DND-41 (cell line): ENCODE data around the gene MAP3K9.

ENCODE experiments used
- ATAC-seq: fragments of 200-7000 bp; cut with Tn5 transposase; 3 replicates; pipeline ENCODE4 v1.9.1; 2021; ENCODE audit warnings: low read depth; ENCODE audit not compliant: insufficient read depth
- DNase-seq: peaks from one replicate; pipeline ENCODE4 v3.0.0-alpha.2; 2020
- H2AFZ ChIP-seq: 2 replicates; pipeline ENCODE4 v1.6.0; 2012; ENCODE audit warnings: low read depth, low read length
- H3K27ac ChIP-seq: 2 replicates; pipeline ENCODE4 v1.5.1; 2012; ENCODE audit warnings: low read length, inconsistent platforms
- H3K27me3 ChIP-seq: fragments of 200-600 bp; sonication (generic); 2 replicates; pipeline ENCODE4 v1.6.0; 2012; ENCODE audit warnings: low read length, mild to moderate bottlenecking, inconsistent platforms; ENCODE audit not compliant: insufficient read depth, poor library complexity
- H3K36me3 ChIP-seq: 2 replicates; pipeline ENCODE4 v1.5.1; 2012; ENCODE audit warnings: low read length, inconsistent platforms; ENCODE audit not compliant: insufficient read depth
- H3K4me1 ChIP-seq: 2 replicates; pipeline ENCODE4 v1.5.1; 2012; ENCODE audit warnings: mild to moderate bottlenecking, low read length; ENCODE audit not compliant: insufficient read depth
- H3K4me2 ChIP-seq: 2 replicates; pipeline ENCODE4 v1.6.0; 2012; ENCODE audit warnings: mild to moderate bottlenecking, moderate library complexity, low read length, inconsistent platforms; ENCODE audit not compliant: insufficient read depth
- H3K4me3 ChIP-seq, 2 experiments: fragments of 200-600 bp in 1 of 2; shearing (Covaris generic) in 1 of 2; 2 replicates each; pipeline ENCODE4 v1.5.1; 2012 to 2016; ENCODE audit warnings: inconsistent platforms in 2 of 2, low read length in 2 of 2, mild to moderate bottlenecking in 2 of 2, low read depth in 1 of 2, moderate library complexity in 1 of 2
- H3K79me2 ChIP-seq: 2 replicates; pipeline ENCODE4 v1.6.0; 2012; ENCODE audit warnings: low read length, inconsistent platforms; ENCODE audit not compliant: insufficient read depth
- H3K9ac ChIP-seq: 2 replicates; pipeline ENCODE4 v1.6.0; 2012; ENCODE audit warnings: low read depth, mild to moderate bottlenecking, inconsistent platforms, low read length, moderate library complexity
- H3K9me3 ChIP-seq: 2 replicates; pipeline ENCODE4 v1.5.1; 2012; ENCODE audit warnings: low read length, moderate library complexity, mild to moderate bottlenecking, inconsistent platforms; ENCODE audit not compliant: insufficient read depth, severe bottlenecking
- H4K20me1 ChIP-seq: 2 replicates; pipeline ENCODE4 v1.6.0; 2012; ENCODE audit warnings: low read length; ENCODE audit not compliant: insufficient read depth
- EZH2 ChIP-seq: IDR thresholded peaks from 3 replicates; pipeline ENCODE4 v1.6.1; 2012; ENCODE audit warnings: borderline replicate concordance, low read depth, mild to moderate bottlenecking, moderate library complexity, low read length, inconsistent platforms; ENCODE audit not compliant: severe bottlenecking
- TF ChIP-seq, protein P1 (sequence below): IDR thresholded peaks from 2 replicates; pipeline ENCODE4 v1.5.1; 2012; ENCODE audit warnings: borderline replicate concordance, low read length, moderate library complexity, mild to moderate bottlenecking; ENCODE audit not compliant: poor library complexity, severe bottlenecking; ENCODE audit errors: extremely low read depth

MAP3K9 gene

DNA sequence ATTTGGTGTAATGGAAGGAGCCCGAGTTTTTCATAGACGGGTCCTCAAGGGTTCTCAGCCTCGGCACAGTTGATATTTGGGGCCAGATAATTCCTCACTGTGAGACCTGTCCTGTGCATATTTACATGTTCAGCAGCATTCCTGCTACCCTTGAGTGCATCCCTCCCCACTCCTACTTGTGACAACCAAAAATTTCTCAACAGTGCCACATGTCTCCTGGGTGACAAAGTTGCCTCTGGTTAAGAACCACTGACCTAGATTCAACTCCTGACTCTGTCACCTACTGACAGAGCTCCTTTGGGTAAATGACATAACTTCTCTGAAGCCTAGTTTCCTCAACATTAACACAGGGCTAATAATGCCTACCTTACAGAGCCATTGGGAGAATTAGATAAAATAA, 107.2 kb downstream of the MAP3K9 start:
- Histone ChIP-seq H2AFZ (no peak overlapping the region), H3K9me3 (no peaks in the 10 kb centered on the region), H3K9ac (no peak overlapping the region), H4K20me1 (no peaks in the 10 kb centered on the region), H3K4me1 (no peaks in the 10 kb centered on the region), H3K4me3 (no peak overlapping the region), H3K4me2 (no peak overlapping the region), H3K27me3 (peaks cover 6% of the 10 kb centered on the region), H3K79me2 (no peaks in the 10 kb centered on the region), H3K36me3 (no peaks in the 10 kb centered on the region), H3K27ac (no peak overlapping the region)
- DNase-seq: no peak
- no peak for ATAC-seq
- TF ChIP-seq EZH2: no peak
- TF ChIP-seq, protein P1, sequence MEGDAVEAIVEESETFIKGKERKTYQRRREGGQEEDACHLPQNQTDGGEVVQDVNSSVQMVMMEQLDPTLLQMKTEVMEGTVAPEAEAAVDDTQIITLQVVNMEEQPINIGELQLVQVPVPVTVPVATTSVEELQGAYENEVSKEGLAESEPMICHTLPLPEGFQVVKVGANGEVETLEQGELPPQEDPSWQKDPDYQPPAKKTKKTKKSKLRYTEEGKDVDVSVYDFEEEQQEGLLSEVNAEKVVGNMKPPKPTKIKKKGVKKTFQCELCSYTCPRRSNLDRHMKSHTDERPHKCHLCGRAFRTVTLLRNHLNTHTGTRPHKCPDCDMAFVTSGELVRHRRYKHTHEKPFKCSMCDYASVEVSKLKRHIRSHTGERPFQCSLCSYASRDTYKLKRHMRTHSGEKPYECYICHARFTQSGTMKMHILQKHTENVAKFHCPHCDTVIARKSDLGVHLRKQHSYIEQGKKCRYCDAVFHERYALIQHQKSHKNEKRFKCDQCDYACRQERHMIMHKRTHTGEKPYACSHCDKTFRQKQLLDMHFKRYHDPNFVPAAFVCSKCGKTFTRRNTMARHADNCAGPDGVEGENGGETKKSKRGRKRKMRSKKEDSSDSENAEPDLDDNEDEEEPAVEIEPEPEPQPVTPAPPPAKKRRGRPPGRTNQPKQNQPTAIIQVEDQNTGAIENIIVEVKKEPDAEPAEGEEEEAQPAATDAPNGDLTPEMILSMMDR: no peak

DNA sequence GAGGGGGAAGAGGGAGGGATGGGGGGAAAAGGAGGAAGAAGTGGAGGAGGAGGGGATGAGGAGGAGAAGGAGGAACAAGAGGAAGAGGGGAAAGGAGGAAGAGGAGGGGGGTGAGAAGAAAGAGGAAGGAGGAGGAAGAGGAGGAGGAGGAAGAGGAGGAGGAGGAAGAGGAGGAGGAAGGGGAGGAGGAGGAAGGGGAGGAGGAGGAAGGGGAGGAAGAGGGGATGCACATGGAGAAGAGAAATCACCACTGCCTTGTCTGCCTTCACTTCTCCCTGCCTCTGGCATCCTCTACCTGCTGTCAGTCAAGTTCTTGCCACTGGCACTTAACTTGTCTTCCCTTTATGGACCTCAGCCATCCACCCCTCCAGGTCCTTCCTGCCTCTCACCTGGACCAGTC, 107.7 kb downstream of the MAP3K9 start:
- no peaks in the 10 kb centered on the region for H3K9me3 ChIP-seq
- H3K4me3 ChIP-seq: no peak overlapping the region
- H3K27me3 ChIP-seq: peaks cover 6% of the 10 kb centered on the region
- TF ChIP-seq EZH2: no peak
- TF ChIP-seq, protein P1: no peak
- no peaks in the 10 kb centered on the region for H3K4me1 ChIP-seq
- ATAC-seq (no peak), DNase-seq (no peak)
- no peaks in the 10 kb centered on the region for H4K20me1 ChIP-seq
- no peak overlapping the region for H3K4me2 ChIP-seq
- no peak overlapping the region for H2AFZ ChIP-seq
- H3K79me2 ChIP-seq: no peaks in the 10 kb centered on the region
- no peak overlapping the region for H3K9ac ChIP-seq
- H3K36me3 ChIP-seq: no peaks in the 10 kb centered on the region
- H3K27ac ChIP-seq: no peak overlapping the region

DNA sequence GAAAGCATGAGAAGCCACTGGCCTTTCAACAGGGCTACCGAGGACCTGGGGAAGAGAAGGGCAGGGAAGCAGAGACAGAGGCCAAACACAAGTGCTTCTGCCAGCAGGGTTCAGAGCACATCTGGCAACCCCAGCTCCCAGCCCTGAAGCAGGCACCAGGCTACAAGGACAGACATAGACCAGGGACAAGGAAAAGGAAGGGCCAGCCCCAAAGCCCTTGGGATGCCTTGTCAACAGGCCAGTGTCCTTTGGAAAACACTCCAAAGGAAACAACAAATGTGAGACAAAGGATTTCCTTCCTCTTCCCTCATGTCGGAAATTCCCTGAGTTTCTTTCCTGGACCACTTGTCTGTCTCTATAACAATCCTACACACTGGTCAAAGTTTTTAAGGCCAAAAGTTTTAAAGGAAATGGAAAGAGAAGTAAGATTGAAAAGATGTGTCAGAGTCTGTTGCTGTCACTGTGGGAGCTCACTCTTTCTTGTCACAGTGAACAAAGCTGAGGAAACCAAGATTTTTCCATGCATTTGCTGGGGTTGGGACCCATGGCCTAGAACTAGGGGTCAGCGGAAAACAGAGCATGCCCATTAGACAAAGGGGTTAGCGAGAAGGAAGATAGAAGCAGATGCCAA, 108.2 kb downstream of the MAP3K9 start:
- Histone ChIP-seq H2AFZ (no peak overlapping the region), H3K27ac (no peak overlapping the region), H3K4me2 (no peak overlapping the region), H3K79me2 (no peaks in the 10 kb centered on the region), H3K9me3 (no peaks in the 10 kb centered on the region), H4K20me1 (no peaks in the 10 kb centered on the region), H3K9ac (no peak overlapping the region), H3K27me3 (peaks cover 6% of the 10 kb centered on the region), H3K36me3 (no peaks in the 10 kb centered on the region), H3K4me1 (no peaks in the 10 kb centered on the region), H3K4me3 (no peak overlapping the region)
- no peak for TF ChIP-seq EZH2
- TF ChIP-seq, protein P1: no peak
- DNase-seq: no peak
- ATAC-seq: no peak
